Measurements from ENCODE around the gene FYCO1. TPM values are rescaled to one million over a fixed set of nuclear protein-coding genes. Genes with fewer than 3 reads are reported as not detected.

Gene FYCO1
- total and polyA plus RNA-seq, 2 of the 8 experiments (the other 6 are each of a cell fraction or from before 2014, with no cell fraction given): 4.8 to 10.8 TPM

- no peak for TF ChIP-seq CHD7 (IDR thresholded peaks at IDR 0.05; ENCODE audit: insufficient replicate concordance, low read length)
- TF ChIP-seq MAFK (IDR thresholded peaks at IDR 0.05; ENCODE audit: low read depth, low read length): no peak
- TF ChIP-seq BRCA1 (IDR thresholded peaks at IDR 0.05; ENCODE audit: low read depth, low read length): no peak
- no peak for TF ChIP-seq POLR2AphosphoS5 (IDR thresholded peaks at IDR 0.05; ENCODE audit: low read depth, low read length)
- TF ChIP-seq CREB1 (IDR thresholded peaks at IDR 0.05): no peak
- no peak for TF ChIP-seq ATF3 (IDR thresholded peaks at IDR 0.05; ENCODE audit: insufficient read depth, low read depth, low read length)
- no peak for TF ChIP-seq ZNF274 (IDR thresholded peaks at IDR 0.05; ENCODE audit: borderline replicate concordance, extremely low read depth, low read length)
Measured at GRCh38 chr3:45954306-45954705, 41.3 kb downstream of the FYCO1 start (continued).
